HCT116 (cell line): ENCODE results near the gene NDUFC1. TPM values are rescaled to one million over a fixed set of nuclear protein-coding genes. Genes with fewer than 3 reads are reported as not detected.
A peak's percentile ranks its signal among the peaks of the same experiment; 100 is the strongest.

Experiments
- ATAC-seq: fragments of 200-7000 bp; cut with Tn5 transposase; 2 replicates; pipeline ENCODE4 v1.9.1; 2020; ENCODE audit warnings: mild to moderate bottlenecking, moderate library complexity
- BruUV-seq: library from RNA; stranded (reverse); fragments of 400-500 nt; replicated peaks from 2 replicates; lab custom pipeline; 2021; lab: Mats Ljungman, UMichigan
- CTCF ChIA-PET: fragments of 300-600 bp; sonication (Branson Sonifier 250); formaldehyde crosslinking; loops from one replicate; lab custom pipeline; 2021; ENCODE audit warnings: antibody characterized with exemption; lab: Charles Lee
- POLR2A ChIA-PET: fragments of 300-600, 350-600 bp; sonication (Branson Sonifier 250); formaldehyde crosslinking; loops from one replicate; lab custom pipeline; 2021; ENCODE audit warnings: antibody characterized with exemption; lab: Charles Lee
- RAD21 ChIA-PET, 2 experiments: fragments of 300-600 bp; sonication (Branson Sonifier 250); formaldehyde crosslinking; loops; one replicate each; lab custom pipeline; 2023; ENCODE audit warnings: low total read pairs in 2 of 2; ENCODE audit not compliant: uncharacterized antibody in 2 of 2, unreplicated experiment in 2 of 2, low non-redundant PET in 1 of 2; lab: Charles Lee
- DNase-seq: peaks from one replicate; pipeline ENCODE4 v3.0.0-alpha.2; 2010; ENCODE audit warnings: low read depth, low spot score
- H2AFZ ChIP-seq: fragments of 200-600 bp; shearing (Covaris generic), sonication (generic); 2 replicates; pipeline ENCODE4 v1.6.1; 2017; ENCODE audit warnings: low read depth, mixed run types, mixed read lengths, antibody characterized with exemption, low read length; ENCODE audit not compliant: poor library complexity, severe bottlenecking
- H3K27ac ChIP-seq: 2 replicates; pipeline ENCODE4 v1.5.1; 2012; ENCODE audit warnings: low read depth, low read length
- H3K27me3 ChIP-seq: fragments of 200-600 bp; sonication (generic); 2 replicates; pipeline ENCODE4 v1.6.1; 2016; ENCODE audit warnings: mixed run types, low read length, mixed read lengths; ENCODE audit not compliant: insufficient read depth
- H3K36me3 ChIP-seq, 2 experiments: fragments of 200-500 bp in 1 of 2; fragments of 200-600 bp in 1 of 2; sonication (Bioruptor generic) in 1 of 2; sonication (generic) in 1 of 2; 2 replicates each; pipeline versions ENCODE4 v1.5.1 to v1.6.1; 2014 to 2016; ENCODE audit warnings: low read length in 2 of 2, inconsistent platforms in 1 of 2, mixed read lengths in 1 of 2, mixed run types in 1 of 2; ENCODE audit not compliant: insufficient read depth in 2 of 2, control insufficient read depth in 1 of 2
- H3K4me1 ChIP-seq, 2 experiments: fragments of 200-600 bp in 1 of 2; sonication (generic) in 1 of 2; 2 replicates each; pipeline versions ENCODE4 v1.5.1 to v1.6.1; 2012 to 2017; ENCODE audit warnings: low read length in 2 of 2, inconsistent platforms in 1 of 2, mild to moderate bottlenecking in 1 of 2, mixed read lengths in 1 of 2, mixed run types in 1 of 2, moderate library complexity in 1 of 2; ENCODE audit not compliant: insufficient read depth in 2 of 2, control insufficient read depth in 1 of 2
- H3K4me2 ChIP-seq: fragments of 200-600 bp; sonication (generic); 2 replicates; pipeline ENCODE4 v1.6.1; 2017; ENCODE audit warnings: mixed run types, low read length, mixed read lengths
- H3K4me3 ChIP-seq, 2 experiments: fragments of 200-600 bp in 1 of 2; sonication (generic) in 1 of 2; replicated peaks in 1 of 2; 2 replicates each; pipeline ENCODE4 v1.5.1; 2011 to 2016; ENCODE audit warnings: low read length in 2 of 2, control low read depth in 1 of 2, low read depth in 1 of 2, mild to moderate bottlenecking in 1 of 2, mixed read lengths in 1 of 2, mixed run types in 1 of 2
- H3K79me2 ChIP-seq: fragments of 200-600 bp; sonication (generic); 2 replicates; pipeline ENCODE4 v1.6.1; 2017; ENCODE audit warnings: mild to moderate bottlenecking, mixed run types, low read length, moderate library complexity, mixed read lengths; ENCODE audit not compliant: insufficient read depth
- H3K9ac ChIP-seq: fragments of 200-600 bp; sonication (generic); 2 replicates; pipeline ENCODE4 v1.6.1; 2016; ENCODE audit warnings: low read length, mixed read lengths
- H3K9me2 ChIP-seq: fragments of 200-600 bp; sonication (generic), shearing (Covaris generic); 2 replicates; pipeline ENCODE4 v1.6.1; 2017; ENCODE audit warnings: mixed run types, mild to moderate bottlenecking, moderate library complexity; ENCODE audit not compliant: insufficient read depth
- H3K9me3 ChIP-seq, 2 experiments: fragments of 200-500 bp in 1 of 2; fragments of 200-600 bp in 1 of 2; sonication (Bioruptor generic) in 1 of 2; sonication (generic) in 1 of 2; 2 replicates each; pipeline ENCODE4 v1.6.1; 2014 to 2017; ENCODE audit warnings: low read length in 2 of 2, mixed read lengths in 2 of 2, inconsistent platforms in 1 of 2, low read depth in 1 of 2, mild to moderate bottlenecking in 1 of 2, mixed run types in 1 of 2, moderate library complexity in 1 of 2; ENCODE audit not compliant: control insufficient read depth in 1 of 2, insufficient read depth in 1 of 2
- H4K20me1 ChIP-seq: fragments of 200-600 bp; sonication (generic), shearing (Covaris generic); 2 replicates; pipeline ENCODE4 v1.6.1; 2017; ENCODE audit warnings: mixed run types, mild to moderate bottlenecking, moderate library complexity; ENCODE audit not compliant: insufficient read depth
- CBX3 ChIP-seq: IDR thresholded peaks from 2 replicates; pipeline ENCODE4 v1.6.1; 2012; ENCODE audit warnings: low read depth
- CEBPB ChIP-seq: IDR thresholded peaks from 2 replicates; pipeline ENCODE4 v1.6.1; 2012; ENCODE audit warnings: low read depth
- CTCF ChIP-seq, 3 experiments: fragments of 200-600 bp in 1 of 3; sonication (generic) in 1 of 3; IDR thresholded peaks in 2 of 3; conservative IDR thresholded peaks in 1 of 3; 2 replicates each; pipeline ENCODE4 v1.5.1; 2012 to 2017; ENCODE audit warnings: low read depth in 2 of 3, low read length in 2 of 3, antibody characterized with exemption in 1 of 3, borderline replicate concordance in 1 of 3, control low read depth in 1 of 3, mild to moderate bottlenecking in 1 of 3, mixed read lengths in 1 of 3, mixed run types in 1 of 3, moderate library complexity in 1 of 3; ENCODE audit not compliant: insufficient read depth in 1 of 3
- EGR1 ChIP-seq: IDR thresholded peaks from 2 replicates; pipeline ENCODE4 v1.6.1; 2012; ENCODE audit warnings: low read depth
- ELF1 ChIP-seq: IDR thresholded peaks from 2 replicates; pipeline ENCODE4 v1.6.1; 2012; ENCODE audit warnings: low read depth, borderline replicate concordance
- EZH2phosphoT487 ChIP-seq: fragments of 200-600 bp; IDR thresholded peaks from 2 replicates; pipeline ENCODE4 v1.6.1; 2018; ENCODE audit warnings: antibody characterized with exemption, borderline replicate concordance
- RAD21 ChIP-seq: IDR thresholded peaks from 2 replicates; pipeline ENCODE4 v1.6.1; 2012; ENCODE audit warnings: low read depth, mild to moderate bottlenecking
- REST ChIP-seq: IDR thresholded peaks from 2 replicates; pipeline ENCODE4 v1.6.1; 2012; ENCODE audit warnings: low read depth
- SP1 ChIP-seq: IDR thresholded peaks from 2 replicates; pipeline ENCODE4 v1.6.1; 2012; ENCODE audit warnings: low read depth
- ZFX ChIP-seq: fragments of 450-650 bp; IDR thresholded peaks from 2 replicates; pipeline ENCODE4 v1.6.1; 2017
- ZNF274 ChIP-seq: fragments of 200-500 bp; sonication (Bioruptor generic); IDR thresholded peaks from 2 replicates; pipeline ENCODE4 v1.6.1; 2014; ENCODE audit warnings: mild to moderate bottlenecking, low read depth, low read length, inconsistent platforms
- intact Hi-C: fragments of 100-400 bp; cut with micrococcal nuclease; formaldehyde crosslinking; loops from 2 replicates; pipeline ENCODE4 v1.10.0; 2022
- total RNA-seq: library from RNA; stranded (reverse); gene quantifications from one replicate; pipeline ENCODE4 v1.2.1, GENCODE V29; 2021; ENCODE audit not compliant: unreplicated experiment
- TF ChIP-seq, protein P1 (sequence below): IDR thresholded peaks from 2 replicates; pipeline ENCODE4 v1.6.1; 2012
- TF ChIP-seq, protein P2 (sequence below): IDR thresholded peaks from 2 replicates; pipeline ENCODE4 v1.6.1; 2011; ENCODE audit warnings: mild to moderate bottlenecking, low read length, moderate library complexity; ENCODE audit not compliant: insufficient replicate concordance; ENCODE audit errors: extremely low read depth
- TF ChIP-seq, protein P3 (sequence below): IDR thresholded peaks from 2 replicates; pipeline ENCODE4 v1.6.1; 2012

Gene NDUFC1
- total RNA-seq, 1 experiment from 2014 or later = 86.9 TPM

DNA sequence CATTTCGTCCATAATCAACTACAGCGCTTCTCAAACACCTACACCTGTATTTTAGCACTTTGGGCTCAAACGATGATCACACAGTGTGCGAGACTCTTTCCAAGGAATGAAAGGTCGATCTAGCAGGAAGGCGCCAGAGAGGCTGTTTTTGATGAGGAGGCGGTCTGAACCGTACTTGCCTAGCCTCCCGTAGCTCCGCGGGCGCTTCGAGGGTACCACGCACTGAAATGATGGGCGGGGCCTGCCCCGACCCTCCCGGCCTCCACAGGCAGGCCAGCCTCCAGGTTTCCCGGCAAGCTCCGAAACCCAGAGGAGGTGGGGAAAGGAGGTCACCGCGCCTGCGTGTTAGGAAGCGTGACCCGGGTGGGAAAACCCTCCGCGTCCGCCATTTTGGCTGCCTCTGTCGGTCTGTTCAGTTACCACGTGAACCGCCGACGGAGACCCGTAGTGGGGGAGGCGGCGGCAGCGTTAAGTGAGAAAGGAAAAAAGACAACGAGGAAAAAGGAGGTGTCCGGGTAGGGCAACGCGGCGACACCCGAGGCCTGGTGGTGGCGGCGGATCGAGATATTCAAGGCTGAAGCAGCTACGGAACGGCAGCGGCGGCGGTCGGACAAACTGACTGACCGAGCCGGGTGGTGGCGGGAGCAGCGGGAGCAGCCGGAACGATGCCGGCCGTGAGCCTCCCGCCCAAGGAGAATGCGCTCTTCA is 1.0 kb downstream of the NDUFC1 start, which contains the start of gene NAA15 (continued):
- TF ChIP-seq CEBPB (no peak), RAD21 (no peak), ZNF274 (no peak)

- Histone ChIP-seq H3K9me3 (no peaks in the 10 kb centered on the region), H3K27ac (peak overlapping the region; percentile 70), H3K36me3 (peaks cover 0 to 7% of the 10 kb centered on the region in 2 experiments; a peak in 1 of 4 replicates), H3K4me2 (peak overlapping the region; percentile 78), H3K79me2 (peaks cover 62% of the 10 kb centered on the region), H3K4me3 (peak overlapping the region; percentile 70 to 94), H3K9me2 (no peaks in the 10 kb centered on the region), H4K20me1 (peaks cover 15% of the 10 kb centered on the region; the same call in 1 of the 2 replicates), H2AFZ (no peak overlapping the region), H3K9ac (peak overlapping the region; percentile 95), H3K27me3 (no peaks in the 10 kb centered on the region), H3K4me1 (peaks cover 22 to 35% of the 10 kb centered on the region in 2 experiments)
- intact Hi-C loops = loop anchor here (1.0 to 5.0 kb wide), 3 partner anchors 124 to 283 kb away; partner anchors contain the start of genes ELF2 and NOCT
- ChIA-PET CTCF (interaction anchor here (0.9 to 1.6 kb wide), 3 partner anchors 11 to 270 kb away, joined by 3 to 8 read pairs (median 4); partner anchors contain the start of gene ELF2), POLR2A (interaction anchor here (0.6 to 1.5 kb wide), 9 partner anchors 9 to 286 kb away, joined by 3 to 5 read pairs (median 3); partner anchors contain the start of gene NOCT), RAD21 (interaction anchor here in 1 of 2 experiments (0.6 to 0.7 kb wide), 2 partner anchors 73 to 216 kb away, joined by 3 to 6 read pairs; no protein-coding TSS in a partner anchor)
- peak; percentile 24 for ATAC-seq
- DNase-seq = no peak
- BruUV-seq = TSS peak; percentile 83
- TF ChIP-seq, protein P1, sequence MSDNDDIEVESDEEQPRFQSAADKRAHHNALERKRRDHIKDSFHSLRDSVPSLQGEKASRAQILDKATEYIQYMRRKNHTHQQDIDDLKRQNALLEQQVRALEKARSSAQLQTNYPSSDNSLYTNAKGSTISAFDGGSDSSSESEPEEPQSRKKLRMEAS = no peak
- TF ChIP-seq SP1 (no peak), ELF1 (no peak), CTCF (IDR thresholded peaks at IDR 0.05 in 2 of 3, conservative IDR thresholded peaks at IDR 0.05 in 1 of 3; ENCODE audit: borderline replicate concordance in 1 of 3, insufficient read depth in 1 of 3, low read depth in 2 of 3, low read length in 2 of 3) (no peak), RAD21 (no peak), EGR1 (no peak), ZFX (no peak), REST (no peak), CBX3 (no peak), EZH2phosphoT487 (no peak)
- TF ChIP-seq, protein P2, sequence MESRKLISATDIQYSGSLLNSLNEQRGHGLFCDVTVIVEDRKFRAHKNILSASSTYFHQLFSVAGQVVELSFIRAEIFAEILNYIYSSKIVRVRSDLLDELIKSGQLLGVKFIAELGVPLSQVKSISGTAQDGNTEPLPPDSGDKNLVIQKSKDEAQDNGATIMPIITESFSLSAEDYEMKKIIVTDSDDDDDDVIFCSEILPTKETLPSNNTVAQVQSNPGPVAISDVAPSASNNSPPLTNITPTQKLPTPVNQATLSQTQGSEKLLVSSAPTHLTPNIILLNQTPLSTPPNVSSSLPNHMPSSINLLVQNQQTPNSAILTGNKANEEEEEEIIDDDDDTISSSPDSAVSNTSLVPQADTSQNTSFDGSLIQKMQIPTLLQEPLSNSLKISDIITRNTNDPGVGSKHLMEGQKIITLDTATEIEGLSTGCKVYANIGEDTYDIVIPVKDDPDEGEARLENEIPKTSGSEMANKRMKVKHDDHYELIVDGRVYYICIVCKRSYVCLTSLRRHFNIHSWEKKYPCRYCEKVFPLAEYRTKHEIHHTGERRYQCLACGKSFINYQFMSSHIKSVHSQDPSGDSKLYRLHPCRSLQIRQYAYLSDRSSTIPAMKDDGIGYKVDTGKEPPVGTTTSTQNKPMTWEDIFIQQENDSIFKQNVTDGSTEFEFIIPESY = no peak
- TF ChIP-seq, protein P3, sequence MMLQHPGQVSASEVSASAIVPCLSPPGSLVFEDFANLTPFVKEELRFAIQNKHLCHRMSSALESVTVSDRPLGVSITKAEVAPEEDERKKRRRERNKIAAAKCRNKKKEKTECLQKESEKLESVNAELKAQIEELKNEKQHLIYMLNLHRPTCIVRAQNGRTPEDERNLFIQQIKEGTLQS = no peak
Observed at GRCh38 chr4:139300431-139301112, 1.7 kb downstream of the NDUFC1 start.
